Stimulated activated CD4-positive, alpha-beta T cell treated with anti-CD3 and anti-CD28 coated beads, Interleukin-15, amount 100 ng/mL, for 1 hour (primary cell): ENCODE measurements around the gene LYZL4.
A peak's percentile ranks its signal among the peaks of the same experiment; 100 is the strongest.

ENCODE experiments used
- DNase-seq, 2 donors: peaks; one replicate each; pipeline ENCODE4 v3.0.0-alpha.2; 2020; ENCODE audit warnings: low read depth in 1 of 2, low spot score in 1 of 2

LYZL4 gene

GRCh38 chr3:42410370-42411131 lies at the start of gene LYZL4:
TSS of gene LYZL4 (minus strand) at chr3:42410610. CDS start at chr3:42407251, 3,359 bp downstream.
- no peak for DNase-seq

- no peak for DNase-seq
These were observed 48.7 kb upstream of the LYZL4 start for GRCh38 chr3:42459151-42459550.

- no peak for DNase-seq
These were observed 45.8 kb upstream of the LYZL4 start for GRCh38 chr3:42456211-42456610.

- no peak for DNase-seq
These were observed 41.3 kb upstream of the LYZL4 start for GRCh38 chr3:42451546-42452230.

GRCh38 chr3:42451116-42451515 lies 40.7 kb upstream of the LYZL4 start:
- DNase-seq: no peak

GRCh38 chr3:42450567-42450966 lies 40.2 kb upstream of the LYZL4 start:
- no peak for DNase-seq

GRCh38 chr3:42447481-42447880 lies 37.1 kb upstream of the LYZL4 start:
- no peak for DNase-seq

- no peak for DNase-seq
These were observed 36.0 kb upstream of the LYZL4 start for GRCh38 chr3:42446111-42447050.

GRCh38 chr3:42443819-42444436 lies 33.5 kb upstream of the LYZL4 start:
- peak; percentile 56 to 78 for DNase-seq

- no peak for DNase-seq
These were observed 32.9 kb upstream of the LYZL4 start for GRCh38 chr3:42443292-42443691.

- no peak for DNase-seq
These were observed 32.2 kb upstream of the LYZL4 start for GRCh38 chr3:42442640-42443039.

GRCh38 chr3:42441791-42442190 lies 31.4 kb upstream of the LYZL4 start:
- DNase-seq: no peak

GRCh38 chr3:42440924-42441323 lies 30.5 kb upstream of the LYZL4 start:
- DNase-seq: no peak

GRCh38 chr3:42439261-42440115 lies 29.1 kb upstream of the LYZL4 start:
- no peak for DNase-seq

GRCh38 chr3:42438758-42439157 lies 28.3 kb upstream of the LYZL4 start:
- no peak for DNase-seq

GRCh38 chr3:42438193-42438592 lies 27.8 kb upstream of the LYZL4 start:
- no peak for DNase-seq

GRCh38 chr3:42434777-42435380 lies 24.5 kb upstream of the LYZL4 start:
- no peak for DNase-seq

- no peak for DNase-seq
These were observed 22.1 kb upstream of the LYZL4 start for GRCh38 chr3:42432485-42432884.

GRCh38 chr3:42430781-42431532 lies 20.5 kb upstream of the LYZL4 start:
- no peak for DNase-seq
